Gastrocnemius medialis (tissue), 4 donors: ENCODE results near the gene C12orf43. TPM values are rescaled to one million over a fixed set of nuclear protein-coding genes. Genes with fewer than 3 reads are reported as not detected.

Source experiments
- ATAC-seq, 2 donors: fragments of 150-250 bp; one replicate each; pipeline ENCODE4 v1.9.1; 2016
- DNase-seq, 2 donors: peaks; one replicate each; pipeline ENCODE4 v3.0.0-alpha.2; 2019
- H3K27ac ChIP-seq, 4 donors: fragments of 200-600 bp; sonication (generic); 1 replicate in 1 of 4; 2 replicates in 3 of 4; pipeline ENCODE4 v1.5.1; 2016 to 2018; ENCODE audit warnings: mild to moderate bottlenecking in 2 of 4, moderate library complexity in 1 of 4
- H3K27me3 ChIP-seq, 3 donors: fragments of 200-600 bp; sonication (generic) in 2 of 3; 1 replicate in 1 of 3; 2 replicates in 2 of 3; pipeline versions ENCODE4 v1.5.1 to v1.6.0; 2016 to 2019; ENCODE audit warnings: mild to moderate bottlenecking in 1 of 3, moderate library complexity in 1 of 3
- H3K36me3 ChIP-seq, 2 donors: fragments of 200-600 bp; sonication (generic) in 1 of 2; one replicate each; pipeline ENCODE4 v1.5.1; 2017 to 2018
- H3K4me1 ChIP-seq, 2 donors: fragments of 200-600 bp; sonication (generic) in 1 of 2; one replicate each; pipeline ENCODE4 v1.5.1; 2016 to 2017; ENCODE audit warnings: mild to moderate bottlenecking in 2 of 2
- H3K4me3 ChIP-seq, 4 donors: fragments of 200-600 bp; sonication (generic) in 3 of 4; 1 replicate in 1 of 4; 2 replicates in 3 of 4; pipeline ENCODE4 v1.5.1; 2016 to 2019; ENCODE audit warnings: mild to moderate bottlenecking in 2 of 4
- H3K9me3 ChIP-seq, 3 donors: fragments of 200-600 bp; sonication (generic) in 2 of 3; 1 replicate in 1 of 3; 2 replicates in 2 of 3; pipeline ENCODE4 v1.5.1; 2016 to 2019
- POLR2A ChIP-seq, 2 donors: fragments of 450-650 bp; IDR thresholded peaks; one replicate each; pipeline ENCODE4 v1.6.1; 2017; ENCODE audit warnings: antibody characterized with exemption in 2 of 2, mild to moderate bottlenecking in 2 of 2, moderate library complexity in 2 of 2
- in situ Hi-C, 4 donors: fragments of 200-750 bp; cut with MboI; loops; one replicate each; pipeline versions ENCODE4 v1.15.0 to v1.8.0; 2017; ENCODE audit warnings: low sequenced_read_pairs in 4 of 4
- intact Hi-C: fragments of 100-400 bp; cut with DNase I; formaldehyde crosslinking; loops from one replicate; pipeline ENCODE4 v1.15.1; 2023; ENCODE audit warnings: low total_unique reads
- total RNA-seq, 4 donors: library from RNA; depleted of rRNA; stranded (reverse); fragments of >200 nt; gene quantifications; one replicate each; pipeline versions ENCODE4 v1.1.0 to v1.2.3, GENCODE V29; 2016
- TF ChIP-seq, protein P1 (sequence below), 5 experiments: fragments of 450-650 bp in 3 of 5; fragments of 200-600 bp in 2 of 5; sonication (generic) in 2 of 5; IDR thresholded peaks in 4 of 5; conservative IDR thresholded peaks in 1 of 5; 1 replicate in 4 of 5; 2 replicates in 1 of 5; pipeline ENCODE4 v1.5.1; 2016 to 2019; ENCODE audit warnings: antibody characterized with exemption in 5 of 5, mild to moderate bottlenecking in 3 of 5, moderate library complexity in 3 of 5

The C12orf43 gene
- total RNA-seq, 4 donors from 2014 or later = 2.9 to 13.2 (median 5.1) TPM

DNA sequence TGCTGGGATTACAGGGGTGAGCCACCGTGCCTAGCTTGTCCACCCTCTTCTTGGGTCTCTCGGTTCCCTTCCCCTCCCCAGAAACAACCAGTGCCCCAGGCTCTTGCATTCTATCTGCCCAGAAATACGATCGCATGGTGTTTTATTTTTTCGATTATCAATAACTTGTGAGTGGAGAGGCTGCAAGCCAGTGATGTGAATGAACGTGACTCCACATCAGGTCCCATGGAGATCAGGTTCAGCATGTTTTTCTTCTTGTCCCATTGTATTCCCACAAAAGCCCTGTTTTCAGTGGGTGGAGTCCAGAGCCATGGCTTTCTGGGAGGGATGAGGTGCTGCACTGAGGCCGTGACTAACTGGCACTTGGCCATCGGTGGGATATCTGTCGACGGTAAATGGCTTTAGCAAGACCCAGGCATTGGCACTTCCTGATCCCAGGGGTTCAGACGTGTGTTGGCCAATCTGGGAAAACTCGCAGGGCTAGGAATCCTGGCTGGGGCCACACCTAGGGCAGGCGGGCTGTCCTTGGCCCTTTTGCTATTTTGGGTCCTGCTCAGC, 50.7 kb downstream of the C12orf43 start:
- H3K4me3 ChIP-seq = no peak overlapping the region
- H3K9me3 ChIP-seq = no peaks in the 10 kb centered on the region
- in situ Hi-C loops = no loop called here
- TF ChIP-seq, protein P1, sequence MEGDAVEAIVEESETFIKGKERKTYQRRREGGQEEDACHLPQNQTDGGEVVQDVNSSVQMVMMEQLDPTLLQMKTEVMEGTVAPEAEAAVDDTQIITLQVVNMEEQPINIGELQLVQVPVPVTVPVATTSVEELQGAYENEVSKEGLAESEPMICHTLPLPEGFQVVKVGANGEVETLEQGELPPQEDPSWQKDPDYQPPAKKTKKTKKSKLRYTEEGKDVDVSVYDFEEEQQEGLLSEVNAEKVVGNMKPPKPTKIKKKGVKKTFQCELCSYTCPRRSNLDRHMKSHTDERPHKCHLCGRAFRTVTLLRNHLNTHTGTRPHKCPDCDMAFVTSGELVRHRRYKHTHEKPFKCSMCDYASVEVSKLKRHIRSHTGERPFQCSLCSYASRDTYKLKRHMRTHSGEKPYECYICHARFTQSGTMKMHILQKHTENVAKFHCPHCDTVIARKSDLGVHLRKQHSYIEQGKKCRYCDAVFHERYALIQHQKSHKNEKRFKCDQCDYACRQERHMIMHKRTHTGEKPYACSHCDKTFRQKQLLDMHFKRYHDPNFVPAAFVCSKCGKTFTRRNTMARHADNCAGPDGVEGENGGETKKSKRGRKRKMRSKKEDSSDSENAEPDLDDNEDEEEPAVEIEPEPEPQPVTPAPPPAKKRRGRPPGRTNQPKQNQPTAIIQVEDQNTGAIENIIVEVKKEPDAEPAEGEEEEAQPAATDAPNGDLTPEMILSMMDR (IDR thresholded peaks at IDR 0.05 in 4 of 5, conservative IDR thresholded peaks at IDR 0.05 in 1 of 5) = no peak
- no peak for TF ChIP-seq POLR2A (IDR thresholded peaks at IDR 0.05)
- ATAC-seq = no peak
- no peaks in the 10 kb centered on the region for H3K27me3 ChIP-seq
- intact Hi-C loops = loop anchor here (10.0 kb wide), 1 partner anchor 101 kb away; no protein-coding TSS in a partner anchor
- DNase-seq = no peak
- H3K36me3 ChIP-seq = no peaks in the 10 kb centered on the region
- no peaks in the 10 kb centered on the region for H3K4me1 ChIP-seq
- H3K27ac ChIP-seq = no peak overlapping the region

- no peaks in the 10 kb centered on the region for H3K27me3 ChIP-seq
- TF ChIP-seq, protein P1 (IDR thresholded peaks at IDR 0.05 in 4 of 5, conservative IDR thresholded peaks at IDR 0.05 in 1 of 5) = no peak
- TF ChIP-seq POLR2A (IDR thresholded peaks at IDR 0.05) = no peak
- no peaks in the 10 kb centered on the region for H3K9me3 ChIP-seq
- H3K4me1 ChIP-seq = no peaks in the 10 kb centered on the region
- ATAC-seq (no peak), DNase-seq (no peak)
- no peak overlapping the region for H3K4me3 ChIP-seq
- no peak overlapping the region for H3K27ac ChIP-seq
- in situ Hi-C loops (no loop called here), intact Hi-C loops (loop anchor here (10.0 kb wide), 1 partner anchor 99 kb away; no protein-coding TSS in a partner anchor)
- no peaks in the 10 kb centered on the region for H3K36me3 ChIP-seq
Measured at GRCh38 chr12:120964298-120964697, 52.0 kb downstream of the C12orf43 start.

GRCh38 chr12:120962532-120963020, 53.7 kb downstream of the C12orf43 start:
- intact Hi-C loops = loop anchor here (10.0 kb wide), 1 partner anchor 98 kb away; no protein-coding TSS in a partner anchor

GRCh38 chr12:120961604-120962531, 54.4 kb downstream of the C12orf43 start:
- no peak overlapping the region for H3K27ac ChIP-seq
- no peak for DNase-seq
- in situ Hi-C loops = no loop called here

More at GRCh38 chr12:120962532-120963020, 53.7 kb downstream of the C12orf43 start:
- no peak for TF ChIP-seq POLR2A (IDR thresholded peaks at IDR 0.05)
- TF ChIP-seq, protein P1 (IDR thresholded peaks at IDR 0.05 in 4 of 5, conservative IDR thresholded peaks at IDR 0.05 in 1 of 5) = no peak
- Histone ChIP-seq H3K4me3 (no peak overlapping the region), H3K27me3 (no peaks in the 10 kb centered on the region), H3K36me3 (no peaks in the 10 kb centered on the region), H3K27ac (no peak overlapping the region), H3K4me1 (no peaks in the 10 kb centered on the region), H3K9me3 (no peaks in the 10 kb centered on the region)
- in situ Hi-C loops = no loop called here
- no peak for ATAC-seq
- no peak for DNase-seq

More at GRCh38 chr12:120961604-120962531, 54.4 kb downstream of the C12orf43 start:
- Histone ChIP-seq H3K27me3 (no peaks in the 10 kb centered on the region), H3K9me3 (no peaks in the 10 kb centered on the region), H3K36me3 (no peaks in the 10 kb centered on the region), H3K4me3 (no peak overlapping the region), H3K4me1 (no peaks in the 10 kb centered on the region)
- no peak for ATAC-seq
- intact Hi-C loops = loop anchor here (10.0 kb wide), 1 partner anchor 97 kb away; no protein-coding TSS in a partner anchor
- TF ChIP-seq POLR2A (IDR thresholded peaks at IDR 0.05) = no peak
- TF ChIP-seq, protein P1 (IDR thresholded peaks at IDR 0.05 in 4 of 5, conservative IDR thresholded peaks at IDR 0.05 in 1 of 5) = no peak
